Stimulated activated CD4-positive, alpha-beta T cell treated with anti-CD3 and anti-CD28 coated beads, Interleukin-2, amount 100 ng/mL, for 48 hours (primary cell): Measurements from ENCODE around the gene DIDO1.

Experiments
- DNase-seq, 2 donors: peaks; one replicate each; pipeline ENCODE4 v3.0.0-alpha.2; 2020

The DIDO1 gene

DNA sequence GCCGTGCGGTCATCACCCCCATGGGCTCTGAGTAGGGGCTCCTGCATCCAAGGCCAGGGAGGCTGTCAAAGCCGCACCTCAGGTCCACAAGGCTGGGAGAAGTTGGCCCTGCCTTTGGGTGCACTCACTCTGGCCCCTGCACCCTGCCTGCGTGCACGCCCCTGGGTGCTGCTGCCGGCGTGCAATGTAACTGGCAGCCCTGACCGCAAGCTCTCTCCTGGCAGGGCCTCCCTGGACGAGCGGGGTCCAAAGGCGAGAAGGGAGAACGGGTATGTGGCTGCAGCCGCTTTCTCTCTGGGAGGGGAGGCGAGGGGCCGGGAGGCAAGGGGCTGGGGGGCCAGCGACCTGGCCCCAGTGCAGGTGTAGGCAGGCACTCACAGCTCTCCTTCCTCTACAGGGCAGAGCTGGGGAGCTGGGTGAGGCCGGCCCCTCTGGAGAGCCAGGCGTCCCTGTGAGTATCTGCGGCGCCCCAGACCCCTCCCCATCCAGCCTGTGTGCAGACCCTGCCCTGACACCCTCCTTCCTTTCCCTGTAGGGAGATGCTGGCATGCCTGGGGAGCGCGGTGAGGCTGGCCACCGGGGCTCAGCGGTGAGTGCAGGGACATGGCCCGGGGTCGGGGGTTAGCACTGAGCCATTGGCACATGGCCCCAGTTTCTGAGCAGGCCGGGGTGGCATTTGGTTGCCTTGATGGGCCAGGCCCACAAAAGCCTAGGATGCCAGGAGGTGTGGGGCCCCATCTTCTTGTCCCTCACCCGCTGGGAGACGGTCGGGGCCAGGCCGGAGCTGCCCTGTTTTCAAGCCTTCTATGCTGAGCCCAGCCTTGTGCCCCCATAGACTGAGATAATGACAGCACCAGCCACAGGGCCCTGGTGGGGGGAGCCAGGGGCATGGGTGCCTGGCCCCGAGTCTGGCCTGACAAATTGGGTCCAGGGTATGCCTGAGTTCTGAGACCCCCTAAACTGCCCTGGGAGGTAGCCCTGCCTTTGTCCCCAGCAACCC, 96.8 kb downstream of the DIDO1 start:
- DNase-seq, result no peak

DNA sequence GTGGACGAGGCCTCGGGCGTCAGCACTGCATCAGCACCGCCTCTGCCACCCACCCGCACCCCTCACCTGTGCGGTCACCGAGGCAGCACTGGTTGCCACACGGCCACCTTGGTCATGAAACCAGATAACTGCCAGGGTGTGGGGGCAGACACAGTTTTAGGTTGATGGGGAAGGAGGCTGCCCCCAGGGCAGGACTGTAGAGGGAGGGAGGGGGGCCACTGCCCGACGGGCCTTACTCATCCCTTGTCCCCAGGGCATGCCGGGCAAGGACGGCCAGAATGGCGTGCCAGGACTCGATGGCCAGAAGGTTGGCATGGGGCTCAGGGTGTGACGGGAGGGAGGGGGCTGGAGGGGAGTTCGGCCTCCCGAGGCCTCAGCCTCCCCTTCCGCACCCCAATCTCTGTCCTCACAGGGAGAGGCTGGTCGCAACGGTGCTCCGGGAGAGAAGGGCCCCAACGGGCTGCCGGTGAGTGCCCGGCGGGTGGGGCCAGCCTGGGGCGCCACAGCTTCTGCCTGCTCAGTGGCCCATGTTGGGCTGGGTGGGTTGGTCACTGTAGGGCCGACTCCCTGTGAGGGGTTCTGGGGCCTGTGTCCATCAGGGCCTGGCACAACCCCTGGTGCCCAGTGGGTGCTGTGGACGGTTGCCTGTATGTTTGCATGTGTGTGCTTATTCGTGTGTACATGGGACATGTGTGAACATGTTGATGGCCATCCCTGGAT, 97.6 kb downstream of the DIDO1 start:
- DNase-seq, result no peak

DNA sequence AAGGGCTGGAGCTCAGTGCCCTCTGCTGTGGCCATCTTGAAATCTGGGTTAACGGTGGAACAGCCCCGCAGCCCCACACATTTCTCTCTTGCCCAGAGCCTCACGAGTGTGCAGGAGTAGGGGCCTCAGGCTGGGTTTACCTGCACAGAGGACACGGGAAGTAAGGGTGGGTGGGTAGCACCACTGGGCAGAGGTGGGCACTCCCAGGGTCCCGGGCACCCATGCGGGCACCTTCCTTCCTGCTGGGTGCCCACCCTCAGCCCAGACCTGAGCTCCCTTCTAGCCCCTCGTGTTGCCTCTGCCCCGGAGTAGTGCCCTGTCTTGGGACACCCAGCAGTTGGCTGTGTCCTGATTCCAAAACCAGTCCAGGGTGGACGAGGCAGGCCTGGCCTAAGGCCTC, 98.3 kb downstream of the DIDO1 start:
- DNase-seq, result no peak
